ENCODE data around the gene SOCS6. TPM values are rescaled to one million over a fixed set of nuclear protein-coding genes. Genes with fewer than 3 reads are reported as not detected.

Gene SOCS6
- total RNA-seq, 4 donors from 2014 or later = 21.5 to 25.3 (median 23.6) TPM

DNA sequence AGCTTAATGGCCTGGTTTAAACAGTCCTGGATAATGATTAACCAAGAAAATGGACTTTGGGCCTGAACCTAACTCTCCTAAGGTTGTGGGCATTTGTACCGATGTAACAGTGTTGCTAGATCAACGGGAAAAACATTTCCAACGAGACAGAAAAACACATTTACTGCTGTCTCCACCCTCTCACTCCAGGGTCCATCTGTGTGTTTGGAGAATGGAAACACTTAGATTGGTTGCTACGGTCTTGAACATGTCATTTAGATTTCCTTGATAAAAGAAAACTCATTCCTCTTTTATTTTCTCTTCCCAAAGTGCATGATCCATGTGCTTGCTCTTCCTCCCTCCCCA is 88.0 kb downstream of the SOCS6 start:
- ATAC-seq = no peak
- WGBS, 2 donors (ENCODE audit: low coverage in 1 of 2) = 72 to 76% methylated on average over 4 of the region's 4 CpGs
- Histone ChIP-seq H3K4me3 (no peak overlapping the region), H3K27me3 (no peaks in the 10 kb centered on the region), H3K36me3 (no peaks in the 10 kb centered on the region), H3K4me1 (no peaks in the 10 kb centered on the region), H3K27ac (no peak overlapping the region), H3K9me3 (no peaks in the 10 kb centered on the region)
- TF ChIP-seq, protein P1, sequence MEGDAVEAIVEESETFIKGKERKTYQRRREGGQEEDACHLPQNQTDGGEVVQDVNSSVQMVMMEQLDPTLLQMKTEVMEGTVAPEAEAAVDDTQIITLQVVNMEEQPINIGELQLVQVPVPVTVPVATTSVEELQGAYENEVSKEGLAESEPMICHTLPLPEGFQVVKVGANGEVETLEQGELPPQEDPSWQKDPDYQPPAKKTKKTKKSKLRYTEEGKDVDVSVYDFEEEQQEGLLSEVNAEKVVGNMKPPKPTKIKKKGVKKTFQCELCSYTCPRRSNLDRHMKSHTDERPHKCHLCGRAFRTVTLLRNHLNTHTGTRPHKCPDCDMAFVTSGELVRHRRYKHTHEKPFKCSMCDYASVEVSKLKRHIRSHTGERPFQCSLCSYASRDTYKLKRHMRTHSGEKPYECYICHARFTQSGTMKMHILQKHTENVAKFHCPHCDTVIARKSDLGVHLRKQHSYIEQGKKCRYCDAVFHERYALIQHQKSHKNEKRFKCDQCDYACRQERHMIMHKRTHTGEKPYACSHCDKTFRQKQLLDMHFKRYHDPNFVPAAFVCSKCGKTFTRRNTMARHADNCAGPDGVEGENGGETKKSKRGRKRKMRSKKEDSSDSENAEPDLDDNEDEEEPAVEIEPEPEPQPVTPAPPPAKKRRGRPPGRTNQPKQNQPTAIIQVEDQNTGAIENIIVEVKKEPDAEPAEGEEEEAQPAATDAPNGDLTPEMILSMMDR (IDR thresholded peaks at IDR 0.05) = no peak
- no peak for TF ChIP-seq EP300 (IDR thresholded peaks at IDR 0.05)
- TF ChIP-seq POLR2AphosphoS5 (IDR thresholded peaks at IDR 0.05) = no peak
- no peak for TF ChIP-seq POLR2A (IDR thresholded peaks at IDR 0.05)

DNA sequence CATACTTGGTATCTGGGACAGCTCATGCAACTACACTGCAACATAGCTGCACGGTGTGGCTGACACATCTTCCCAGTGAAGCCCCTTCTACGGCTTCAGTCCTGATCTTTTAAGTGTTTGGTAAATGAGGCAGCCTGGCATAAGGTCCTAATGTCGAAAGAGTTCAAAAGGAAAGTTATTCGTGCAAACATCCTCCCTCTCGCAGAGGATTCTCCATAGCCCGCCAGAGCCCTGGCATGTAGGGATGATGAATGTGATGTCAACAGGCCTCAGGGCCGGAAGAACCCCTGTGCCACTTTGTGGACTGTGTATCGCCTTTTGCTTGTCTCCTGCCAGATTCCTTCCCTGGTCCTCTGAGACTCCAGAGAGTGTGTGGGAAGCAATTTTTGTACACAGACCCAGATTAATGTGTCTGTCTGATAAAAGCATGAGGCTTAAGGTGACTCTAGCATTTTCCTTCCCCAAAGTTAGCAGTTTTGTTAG is 88.5 kb downstream of the SOCS6 start:
- H3K4me1 ChIP-seq = no peaks in the 10 kb centered on the region
- WGBS, 2 donors (ENCODE audit: low coverage in 1 of 2) = 29 to 38% methylated on average over 5 to 6 of the region's 8 CpGs
- H3K4me3 ChIP-seq = no peak overlapping the region
- no peak for ATAC-seq
- TF ChIP-seq, protein P1 (IDR thresholded peaks at IDR 0.05) = no peak
- TF ChIP-seq POLR2A (IDR thresholded peaks at IDR 0.05) (no peak), EP300 (IDR thresholded peaks at IDR 0.05) (no peak), POLR2AphosphoS5 (IDR thresholded peaks at IDR 0.05) (no peak)
- no peaks in the 10 kb centered on the region for H3K36me3 ChIP-seq
- H3K27ac ChIP-seq = no peak overlapping the region
- no peaks in the 10 kb centered on the region for H3K27me3 ChIP-seq
- H3K9me3 ChIP-seq = no peaks in the 10 kb centered on the region

DNA sequence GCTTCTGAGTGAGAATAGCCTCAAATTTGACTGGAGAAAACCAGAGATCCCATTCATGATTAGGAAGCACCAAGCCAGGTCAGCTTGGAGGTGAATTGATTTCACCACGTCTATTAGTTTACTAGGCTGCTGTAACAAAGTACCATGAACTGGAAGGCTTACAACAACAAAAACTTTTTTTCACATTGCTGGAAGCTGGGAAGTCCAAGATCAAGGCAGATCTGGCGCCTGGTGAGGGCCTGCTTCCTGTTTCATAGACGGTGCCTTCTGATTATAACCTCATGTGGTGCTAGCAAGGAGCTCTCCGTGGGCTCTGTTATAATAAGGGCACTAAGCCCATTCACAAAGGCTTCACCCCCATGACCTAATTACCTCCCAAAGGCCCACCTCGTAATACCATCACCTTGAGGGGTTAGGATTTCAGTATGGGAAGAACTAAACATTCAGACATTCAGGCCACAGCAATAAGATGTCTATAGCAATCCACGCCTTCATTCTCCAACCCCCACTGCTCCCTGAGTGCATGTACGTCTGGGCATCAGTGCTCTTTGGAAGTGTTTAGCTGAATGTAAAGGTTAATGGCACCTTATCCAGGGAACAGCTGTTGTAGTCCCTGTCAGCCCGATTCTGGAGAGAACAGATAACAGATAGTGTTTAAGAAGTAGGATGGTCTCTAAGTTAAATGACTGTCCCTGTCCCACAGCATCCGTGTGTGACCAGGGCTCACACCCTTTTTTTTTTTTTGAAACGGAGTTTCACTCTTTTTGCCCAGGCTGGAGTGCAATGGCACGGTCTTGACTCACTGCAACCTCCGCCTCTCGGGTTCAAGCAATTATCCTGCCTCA is 89.2 kb downstream of the SOCS6 start:
- no peaks in the 10 kb centered on the region for H3K4me1 ChIP-seq
- no peak overlapping the region for H3K4me3 ChIP-seq
- H3K9me3 ChIP-seq = no peaks in the 10 kb centered on the region
- no peak overlapping the region for H3K27ac ChIP-seq
- H3K36me3 ChIP-seq = no peaks in the 10 kb centered on the region
- ATAC-seq = no peak
- whole genome bisulfite sequencing, 2 donors (ENCODE audit: low coverage in 1 of 2) = 69 to 70% methylated on average over 5 to 8 of the region's 13 CpGs
- no peaks in the 10 kb centered on the region for H3K27me3 ChIP-seq
- TF ChIP-seq, protein P1 (IDR thresholded peaks at IDR 0.05) = no peak
- TF ChIP-seq EP300 (IDR thresholded peaks at IDR 0.05) (no peak), POLR2A (IDR thresholded peaks at IDR 0.05) (no peak), POLR2AphosphoS5 (IDR thresholded peaks at IDR 0.05) (no peak)

Other genes with a start within 250 kb of the SOCS6 start
- 10 to 100 TPM in 2 of 4 donors, 1 to 10 TPM in 2; 5.2 to 27.9 (median 10.5) TPM for gene RTTN, start 83.4 kb upstream of the SOCS6 start, total RNA-seq

Data from gastroesophageal sphincter (tissue), 4 donors.